DND-41 (cell line): ENCODE results near the gene SYT9.

Source experiments
- ATAC-seq: fragments of 200-7000 bp; cut with Tn5 transposase; 3 replicates; pipeline ENCODE4 v1.9.1; 2021; ENCODE audit warnings: low read depth; ENCODE audit not compliant: insufficient read depth
- DNase-seq: peaks from one replicate; pipeline ENCODE4 v3.0.0-alpha.2; 2020
- H2AFZ ChIP-seq: 2 replicates; pipeline ENCODE4 v1.6.0; 2012; ENCODE audit warnings: low read depth, low read length
- H3K27ac ChIP-seq: 2 replicates; pipeline ENCODE4 v1.5.1; 2012; ENCODE audit warnings: low read length, inconsistent platforms
- H3K27me3 ChIP-seq: fragments of 200-600 bp; sonication (generic); 2 replicates; pipeline ENCODE4 v1.6.0; 2012; ENCODE audit warnings: low read length, mild to moderate bottlenecking, inconsistent platforms; ENCODE audit not compliant: insufficient read depth, poor library complexity
- H3K36me3 ChIP-seq: 2 replicates; pipeline ENCODE4 v1.5.1; 2012; ENCODE audit warnings: low read length, inconsistent platforms; ENCODE audit not compliant: insufficient read depth
- H3K4me1 ChIP-seq: 2 replicates; pipeline ENCODE4 v1.5.1; 2012; ENCODE audit warnings: mild to moderate bottlenecking, low read length; ENCODE audit not compliant: insufficient read depth
- H3K4me2 ChIP-seq: 2 replicates; pipeline ENCODE4 v1.6.0; 2012; ENCODE audit warnings: mild to moderate bottlenecking, moderate library complexity, low read length, inconsistent platforms; ENCODE audit not compliant: insufficient read depth
- H3K4me3 ChIP-seq, 2 experiments: fragments of 200-600 bp in 1 of 2; shearing (Covaris generic) in 1 of 2; 2 replicates each; pipeline ENCODE4 v1.5.1; 2012 to 2016; ENCODE audit warnings: inconsistent platforms in 2 of 2, low read length in 2 of 2, mild to moderate bottlenecking in 2 of 2, low read depth in 1 of 2, moderate library complexity in 1 of 2
- H3K79me2 ChIP-seq: 2 replicates; pipeline ENCODE4 v1.6.0; 2012; ENCODE audit warnings: low read length, inconsistent platforms; ENCODE audit not compliant: insufficient read depth
- H3K9ac ChIP-seq: 2 replicates; pipeline ENCODE4 v1.6.0; 2012; ENCODE audit warnings: low read depth, mild to moderate bottlenecking, inconsistent platforms, low read length, moderate library complexity
- H3K9me3 ChIP-seq: 2 replicates; pipeline ENCODE4 v1.5.1; 2012; ENCODE audit warnings: low read length, moderate library complexity, mild to moderate bottlenecking, inconsistent platforms; ENCODE audit not compliant: insufficient read depth, severe bottlenecking
- H4K20me1 ChIP-seq: 2 replicates; pipeline ENCODE4 v1.6.0; 2012; ENCODE audit warnings: low read length; ENCODE audit not compliant: insufficient read depth
- CTCF ChIP-seq: IDR thresholded peaks from 2 replicates; pipeline ENCODE4 v1.5.1; 2012; ENCODE audit warnings: borderline replicate concordance, low read length, moderate library complexity, mild to moderate bottlenecking; ENCODE audit not compliant: poor library complexity, severe bottlenecking; ENCODE audit errors: extremely low read depth
- EZH2 ChIP-seq: IDR thresholded peaks from 3 replicates; pipeline ENCODE4 v1.6.1; 2012; ENCODE audit warnings: borderline replicate concordance, low read depth, mild to moderate bottlenecking, moderate library complexity, low read length, inconsistent platforms; ENCODE audit not compliant: severe bottlenecking

Gene SYT9

GRCh38 chr11:7250166-7250565 lies 1.5 kb upstream of the SYT9 start:
- no peak overlapping the region for H3K9ac ChIP-seq
- no peaks in the 10 kb centered on the region for H4K20me1 ChIP-seq
- H3K27ac ChIP-seq = no peak overlapping the region
- no peaks in the 10 kb centered on the region for H3K4me1 ChIP-seq
- no peaks in the 10 kb centered on the region for H3K9me3 ChIP-seq
- DNase-seq = no peak
- no peaks in the 10 kb centered on the region for H3K36me3 ChIP-seq
- H3K79me2 ChIP-seq = no peaks in the 10 kb centered on the region
- no peak for TF ChIP-seq EZH2
- TF ChIP-seq CTCF = no peak
- H3K27me3 ChIP-seq = no peaks in the 10 kb centered on the region
- H3K4me3 ChIP-seq = no peak overlapping the region
- H3K4me2 ChIP-seq = no peak overlapping the region
- ATAC-seq = no peak
- H2AFZ ChIP-seq = no peak overlapping the region

GRCh38 chr11:7251487-7251835 lies 243 bp upstream of the SYT9 start:
- no peak overlapping the region for H3K4me3 ChIP-seq
- ATAC-seq (no peak), DNase-seq (no peak)
- H3K4me2 ChIP-seq = no peak overlapping the region
- H3K36me3 ChIP-seq = no peaks in the 10 kb centered on the region
- H3K9me3 ChIP-seq = no peaks in the 10 kb centered on the region
- no peak overlapping the region for H3K9ac ChIP-seq
- no peak overlapping the region for H2AFZ ChIP-seq
- TF ChIP-seq CTCF (no peak), EZH2 (no peak)
- H3K27ac ChIP-seq = no peak overlapping the region
- H3K27me3 ChIP-seq = no peaks in the 10 kb centered on the region
- H4K20me1 ChIP-seq = no peaks in the 10 kb centered on the region
- H3K4me1 ChIP-seq = no peaks in the 10 kb centered on the region
- H3K79me2 ChIP-seq = no peaks in the 10 kb centered on the region

GRCh38 chr11:7252683-7253213 lies 1.0 kb downstream of the SYT9 start:
- TF ChIP-seq EZH2 = no peak
- no peak for TF ChIP-seq CTCF
- H2AFZ ChIP-seq = no peak overlapping the region
- no peak overlapping the region for H3K4me3 ChIP-seq

GRCh38 chr11:7253800-7254199 lies 2.1 kb downstream of the SYT9 start:
- no peaks in the 10 kb centered on the region for H3K4me1 ChIP-seq
- H2AFZ ChIP-seq = no peak overlapping the region
- TF ChIP-seq EZH2 = no peak
- no peak for TF ChIP-seq CTCF
- no peaks in the 10 kb centered on the region for H3K36me3 ChIP-seq
- no peaks in the 10 kb centered on the region for H4K20me1 ChIP-seq
- no peak overlapping the region for H3K4me3 ChIP-seq
- no peak overlapping the region for H3K27ac ChIP-seq
- H3K4me2 ChIP-seq = no peak overlapping the region
- DNase-seq (no peak), ATAC-seq (no peak)
- H3K9me3 ChIP-seq = no peaks in the 10 kb centered on the region
- H3K9ac ChIP-seq = no peak overlapping the region
- H3K79me2 ChIP-seq = no peaks in the 10 kb centered on the region
- peaks cover 3% of the 10 kb centered on the region for H3K27me3 ChIP-seq

More at GRCh38 chr11:7252683-7253213, 1.0 kb downstream of the SYT9 start:
- H3K79me2 ChIP-seq = no peaks in the 10 kb centered on the region
- no peaks in the 10 kb centered on the region for H3K9me3 ChIP-seq
- ATAC-seq (no peak), DNase-seq (no peak)
- H4K20me1 ChIP-seq = no peaks in the 10 kb centered on the region
- no peak overlapping the region for H3K4me2 ChIP-seq
- H3K27me3 ChIP-seq = peaks cover 3% of the 10 kb centered on the region
- H3K4me1 ChIP-seq = no peaks in the 10 kb centered on the region
- H3K36me3 ChIP-seq = no peaks in the 10 kb centered on the region
- no peak overlapping the region for H3K9ac ChIP-seq
- H3K27ac ChIP-seq = no peak overlapping the region
